Measurements from ENCODE around the gene TPPP3.

DNA sequence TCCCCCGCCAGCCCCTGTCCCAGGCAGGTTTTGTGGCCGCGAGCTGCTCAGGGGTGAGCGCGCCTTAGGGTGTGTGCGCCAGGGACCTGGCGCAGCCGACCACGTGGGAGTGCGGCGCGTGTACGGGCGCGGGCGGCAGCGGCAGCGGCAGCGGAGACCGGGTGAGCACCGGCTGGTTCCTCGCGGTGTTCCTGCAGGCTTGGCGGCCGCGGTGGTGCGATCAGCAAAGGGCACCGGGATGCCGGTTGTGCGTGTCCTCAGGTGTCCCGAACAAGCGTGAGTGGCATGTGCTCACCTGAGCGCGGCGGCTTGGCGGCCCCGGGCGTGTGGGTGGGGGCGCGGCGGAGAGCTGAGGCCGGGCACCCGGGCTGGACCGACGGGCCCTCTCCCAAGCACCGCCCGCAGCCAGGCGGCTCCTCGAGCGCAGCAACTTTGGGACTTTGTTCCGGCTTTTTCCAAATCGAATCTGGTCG lies 37.2 kb upstream of the TPPP3 start:
- TF ChIP-seq, protein P1, sequence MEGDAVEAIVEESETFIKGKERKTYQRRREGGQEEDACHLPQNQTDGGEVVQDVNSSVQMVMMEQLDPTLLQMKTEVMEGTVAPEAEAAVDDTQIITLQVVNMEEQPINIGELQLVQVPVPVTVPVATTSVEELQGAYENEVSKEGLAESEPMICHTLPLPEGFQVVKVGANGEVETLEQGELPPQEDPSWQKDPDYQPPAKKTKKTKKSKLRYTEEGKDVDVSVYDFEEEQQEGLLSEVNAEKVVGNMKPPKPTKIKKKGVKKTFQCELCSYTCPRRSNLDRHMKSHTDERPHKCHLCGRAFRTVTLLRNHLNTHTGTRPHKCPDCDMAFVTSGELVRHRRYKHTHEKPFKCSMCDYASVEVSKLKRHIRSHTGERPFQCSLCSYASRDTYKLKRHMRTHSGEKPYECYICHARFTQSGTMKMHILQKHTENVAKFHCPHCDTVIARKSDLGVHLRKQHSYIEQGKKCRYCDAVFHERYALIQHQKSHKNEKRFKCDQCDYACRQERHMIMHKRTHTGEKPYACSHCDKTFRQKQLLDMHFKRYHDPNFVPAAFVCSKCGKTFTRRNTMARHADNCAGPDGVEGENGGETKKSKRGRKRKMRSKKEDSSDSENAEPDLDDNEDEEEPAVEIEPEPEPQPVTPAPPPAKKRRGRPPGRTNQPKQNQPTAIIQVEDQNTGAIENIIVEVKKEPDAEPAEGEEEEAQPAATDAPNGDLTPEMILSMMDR (IDR thresholded peaks at IDR 0.05), result no peak
- TF ChIP-seq, protein P2, sequence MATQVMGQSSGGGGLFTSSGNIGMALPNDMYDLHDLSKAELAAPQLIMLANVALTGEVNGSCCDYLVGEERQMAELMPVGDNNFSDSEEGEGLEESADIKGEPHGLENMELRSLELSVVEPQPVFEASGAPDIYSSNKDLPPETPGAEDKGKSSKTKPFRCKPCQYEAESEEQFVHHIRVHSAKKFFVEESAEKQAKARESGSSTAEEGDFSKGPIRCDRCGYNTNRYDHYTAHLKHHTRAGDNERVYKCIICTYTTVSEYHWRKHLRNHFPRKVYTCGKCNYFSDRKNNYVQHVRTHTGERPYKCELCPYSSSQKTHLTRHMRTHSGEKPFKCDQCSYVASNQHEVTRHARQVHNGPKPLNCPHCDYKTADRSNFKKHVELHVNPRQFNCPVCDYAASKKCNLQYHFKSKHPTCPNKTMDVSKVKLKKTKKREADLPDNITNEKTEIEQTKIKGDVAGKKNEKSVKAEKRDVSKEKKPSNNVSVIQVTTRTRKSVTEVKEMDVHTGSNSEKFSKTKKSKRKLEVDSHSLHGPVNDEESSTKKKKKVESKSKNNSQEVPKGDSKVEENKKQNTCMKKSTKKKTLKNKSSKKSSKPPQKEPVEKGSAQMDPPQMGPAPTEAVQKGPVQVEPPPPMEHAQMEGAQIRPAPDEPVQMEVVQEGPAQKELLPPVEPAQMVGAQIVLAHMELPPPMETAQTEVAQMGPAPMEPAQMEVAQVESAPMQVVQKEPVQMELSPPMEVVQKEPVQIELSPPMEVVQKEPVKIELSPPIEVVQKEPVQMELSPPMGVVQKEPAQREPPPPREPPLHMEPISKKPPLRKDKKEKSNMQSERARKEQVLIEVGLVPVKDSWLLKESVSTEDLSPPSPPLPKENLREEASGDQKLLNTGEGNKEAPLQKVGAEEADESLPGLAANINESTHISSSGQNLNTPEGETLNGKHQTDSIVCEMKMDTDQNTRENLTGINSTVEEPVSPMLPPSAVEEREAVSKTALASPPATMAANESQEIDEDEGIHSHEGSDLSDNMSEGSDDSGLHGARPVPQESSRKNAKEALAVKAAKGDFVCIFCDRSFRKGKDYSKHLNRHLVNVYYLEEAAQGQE (IDR thresholded peaks at IDR 0.05; ENCODE audit: insufficient read depth in 1 of 2, low read depth in 2 of 2, low read length in 1 of 2), result no peak
- TF ChIP-seq POLR2AphosphoS5 (IDR thresholded peaks at IDR 0.05; ENCODE audit: low read depth, low read length), result no peak
